ES-I3 (cell line): ENCODE data around the gene ARL6IP6.
A peak's percentile ranks its signal among the peaks of the same experiment; 100 is the strongest.
"Not testable (repeated sequence)": the region's sequence is repeated elsewhere in the genome, so short reads cannot be mapped to it uniquely, and the experiment has no call there.

Experiments used
- H3K36me3 ChIP-seq: 2 replicates; pipeline ENCODE4 v1.6.1; 2013; ENCODE audit warnings: mild to moderate bottlenecking, low read length, control low read depth, moderate library complexity; ENCODE audit not compliant: insufficient read depth
- H3K4me1 ChIP-seq: 2 replicates; pipeline ENCODE4 v1.6.1; 2013; ENCODE audit warnings: mild to moderate bottlenecking, control low read depth, low read length; ENCODE audit not compliant: insufficient read depth
- H3K9ac ChIP-seq: 2 replicates; pipeline ENCODE4 v1.6.1; 2013; ENCODE audit warnings: low read depth, mild to moderate bottlenecking, low read length, moderate library complexity
- H3K9me3 ChIP-seq: 2 replicates; pipeline ENCODE4 v1.6.1; 2013; ENCODE audit warnings: mild to moderate bottlenecking, low read length, moderate library complexity; ENCODE audit not compliant: control insufficient read depth, insufficient read depth

The ARL6IP6 gene

GRCh38 chr2:152710713-152711112 lies 7.7 kb upstream of the ARL6IP6 start:
- H3K4me1 ChIP-seq: no peaks in the 10 kb centered on the region
- H3K9ac ChIP-seq: no peak overlapping the region
- H3K9me3 ChIP-seq: peaks cover 6% of the 10 kb centered on the region
- H3K36me3 ChIP-seq: peaks cover 6% of the 10 kb centered on the region

GRCh38 chr2:152715112-152715511 lies 3.3 kb upstream of the ARL6IP6 start:
- peaks cover 4% of the 10 kb centered on the region for H3K36me3 ChIP-seq
- H3K9ac ChIP-seq: no peak overlapping the region
- H3K4me1 ChIP-seq: peaks cover 4% of the 10 kb centered on the region; the same call in 1 of the 2 replicates
- peaks cover 2% of the 10 kb centered on the region; the same call in 1 of the 2 replicates for H3K9me3 ChIP-seq

- Histone ChIP-seq H3K9ac (peak overlapping the region; percentile 94; the same call in 1 of the 2 replicates), H3K4me1 (peaks cover 7% of the 10 kb centered on the region; the same call in 1 of the 2 replicates), H3K36me3 (no peaks in the 10 kb centered on the region; the same call in 1 of the 2 replicates), H3K9me3 (no peaks in the 10 kb centered on the region)
Measured at GRCh38 chr2:152715854-152716428, 2.5 kb upstream of the ARL6IP6 start.

- peaks cover 7% of the 10 kb centered on the region; the same call in 1 of the 2 replicates for H3K4me1 ChIP-seq
- H3K9ac ChIP-seq: peak overlapping the region; percentile 94
- H3K9me3 ChIP-seq: no peaks in the 10 kb centered on the region
- no peaks in the 10 kb centered on the region; the same call in 1 of the 2 replicates for H3K36me3 ChIP-seq
Measured at GRCh38 chr2:152716805-152717227, 1.6 kb upstream of the ARL6IP6 start.

- peaks cover 7% of the 10 kb centered on the region; the same call in 1 of the 2 replicates for H3K4me1 ChIP-seq
Measured at GRCh38 chr2:152717228-152718075, 968 bp upstream of the ARL6IP6 start, which contains the start of gene PRPF40A. Gene PRPF40A (minus strand): TSS chr2:152717461. CDS start chr2:152717439, 22 bp downstream.

GRCh38 chr2:152718909-152719645 lies 657 bp downstream of the ARL6IP6 start:
- Histone ChIP-seq H3K36me3 (no peaks in the 10 kb centered on the region; the same call in 1 of the 2 replicates), H3K4me1 (peaks cover 7% of the 10 kb centered on the region; the same call in 1 of the 2 replicates), H3K9ac (peak overlapping the region; percentile 94), H3K9me3 (no peaks in the 10 kb centered on the region)

More at GRCh38 chr2:152717228-152718075, 968 bp upstream of the ARL6IP6 start, which contains the start of gene PRPF40A:
- Histone ChIP-seq H3K36me3 (no peaks in the 10 kb centered on the region; the same call in 1 of the 2 replicates), H3K9ac (peak within 1 kb of the TSS; percentile 94), H3K9me3 (no peaks in the 10 kb centered on the region)

GRCh38 chr2:152720794-152721193 lies 2.4 kb downstream of the ARL6IP6 start:
- Histone ChIP-seq H3K9ac (no peak overlapping the region), H3K4me1 (peaks cover 7% of the 10 kb centered on the region; the same call in 1 of the 2 replicates), H3K36me3 (no peaks in the 10 kb centered on the region), H3K9me3 (no peaks in the 10 kb centered on the region)

GRCh38 chr2:152722639-152723038 lies 4.2 kb downstream of the ARL6IP6 start:
- not testable (repeated sequence) for H3K36me3 ChIP-seq, H3K4me1 ChIP-seq, H3K9ac ChIP-seq, H3K9me3 ChIP-seq

GRCh38 chr2:152723918-152724317 lies 5.5 kb downstream of the ARL6IP6 start:
- Histone ChIP-seq H3K4me1 (peaks cover 7% of the 10 kb centered on the region; the same call in 1 of the 2 replicates), H3K9me3 (no peaks in the 10 kb centered on the region), H3K9ac (no peak overlapping the region), H3K36me3 (no peaks in the 10 kb centered on the region)

- H3K9ac ChIP-seq: no peak overlapping the region
- no peaks in the 10 kb centered on the region for H3K4me1 ChIP-seq
- H3K36me3 ChIP-seq: no peaks in the 10 kb centered on the region
- H3K9me3 ChIP-seq: no peaks in the 10 kb centered on the region
Measured at GRCh38 chr2:152729844-152730243, 11.4 kb downstream of the ARL6IP6 start.

GRCh38 chr2:152730591-152731333 lies 12.3 kb downstream of the ARL6IP6 start:
- H3K9me3 ChIP-seq: no peaks in the 10 kb centered on the region
- no peaks in the 10 kb centered on the region for H3K36me3 ChIP-seq
- no peak overlapping the region for H3K9ac ChIP-seq
- no peaks in the 10 kb centered on the region for H3K4me1 ChIP-seq

- H3K9ac ChIP-seq, H3K9me3 ChIP-seq, H3K4me1 ChIP-seq, H3K36me3 ChIP-seq: not testable (repeated sequence)
Measured at GRCh38 chr2:152737509-152737908, 19.1 kb downstream of the ARL6IP6 start.

- H3K9ac ChIP-seq: no peak overlapping the region
- H3K9me3 ChIP-seq: no peaks in the 10 kb centered on the region; the same call in 1 of the 2 replicates
- H3K36me3 ChIP-seq: peaks cover 10% of the 10 kb centered on the region; the same call in 1 of the 2 replicates
- H3K4me1 ChIP-seq: no peaks in the 10 kb centered on the region
Measured at GRCh38 chr2:152738438-152738837, 20.0 kb downstream of the ARL6IP6 start.
